ENCODE measurements around the gene SAP25.

SAP25 gene

DNA sequence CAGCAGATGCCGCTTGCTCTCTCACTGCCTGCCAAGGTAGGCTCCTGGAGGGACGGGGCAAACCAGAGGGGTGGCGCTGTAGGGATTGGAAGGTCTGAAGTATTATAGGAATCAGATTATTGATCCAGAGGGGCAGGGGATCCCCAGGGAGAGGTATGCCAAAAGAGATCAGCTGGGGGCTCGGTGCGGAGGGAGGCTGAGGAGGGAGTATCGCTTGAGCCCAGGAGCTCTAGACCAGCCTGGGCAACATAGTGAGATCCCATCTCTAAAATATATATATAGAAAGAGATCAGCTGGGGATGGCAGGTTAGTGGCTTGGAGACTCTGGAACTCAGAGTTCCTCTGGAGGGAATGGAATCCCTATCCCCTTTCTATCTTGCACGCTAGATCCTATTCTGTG lies 21.5 kb upstream of the SAP25 start:
- DNase-seq (ENCODE audit: low read depth) = no peak

DNA sequence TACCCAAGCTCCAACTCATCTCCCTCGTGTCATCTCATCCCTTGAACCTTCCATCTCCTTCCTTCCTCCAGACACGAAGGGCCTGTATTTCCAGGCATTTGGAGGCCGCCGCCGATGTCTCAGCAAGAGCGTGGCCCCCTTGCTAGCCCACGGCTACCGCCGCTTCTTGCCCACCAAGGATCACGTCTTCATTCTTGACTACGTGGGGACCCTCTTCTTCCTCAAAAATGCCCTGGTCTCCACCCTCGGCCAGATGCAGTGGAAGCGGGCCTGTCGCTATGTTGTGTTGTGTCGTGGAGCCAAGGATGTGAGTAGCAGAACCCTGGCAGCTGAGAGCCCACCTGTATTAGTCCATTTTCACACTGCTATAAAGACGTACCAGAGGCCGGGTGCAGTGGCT lies 17.9 kb upstream of the SAP25 start:
- no peak for DNase-seq (ENCODE audit: low read depth)

GRCh38 chr7:100590077-100590737 lies 16.5 kb upstream of the SAP25 start:
- no peak for DNase-seq (ENCODE audit: low read depth)

DNA sequence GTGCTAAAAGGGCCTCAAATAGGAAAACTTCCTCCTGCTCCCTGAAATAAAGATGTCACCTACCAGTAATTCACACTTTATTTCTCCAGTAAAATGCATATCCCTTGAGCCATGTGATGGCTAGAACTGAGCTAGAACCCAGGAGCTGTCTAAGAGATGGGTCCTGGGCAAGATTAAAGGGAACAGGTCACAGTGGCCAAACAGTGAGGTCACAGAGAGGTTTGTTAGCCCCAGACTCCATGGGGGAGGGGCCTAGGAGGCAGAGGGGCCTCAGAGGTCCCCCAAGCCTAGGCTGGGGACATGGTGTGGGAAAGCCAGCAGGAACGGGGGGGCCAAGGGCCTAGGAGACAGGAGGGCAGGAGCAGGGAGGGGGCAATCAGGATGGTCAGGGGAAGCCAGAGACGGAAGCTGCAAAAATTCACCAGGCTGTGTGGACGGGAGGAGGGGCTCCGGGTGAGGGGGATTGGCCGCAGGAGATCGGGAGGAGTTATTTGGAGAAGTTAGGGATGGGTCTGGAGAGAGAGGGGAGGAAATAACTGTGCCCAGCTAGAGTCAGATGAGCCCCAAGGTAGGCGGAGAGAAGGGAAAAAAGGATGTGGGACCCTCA lies 15.7 kb upstream of the SAP25 start:
- DNase-seq (ENCODE audit: low read depth) = no peak

DNA sequence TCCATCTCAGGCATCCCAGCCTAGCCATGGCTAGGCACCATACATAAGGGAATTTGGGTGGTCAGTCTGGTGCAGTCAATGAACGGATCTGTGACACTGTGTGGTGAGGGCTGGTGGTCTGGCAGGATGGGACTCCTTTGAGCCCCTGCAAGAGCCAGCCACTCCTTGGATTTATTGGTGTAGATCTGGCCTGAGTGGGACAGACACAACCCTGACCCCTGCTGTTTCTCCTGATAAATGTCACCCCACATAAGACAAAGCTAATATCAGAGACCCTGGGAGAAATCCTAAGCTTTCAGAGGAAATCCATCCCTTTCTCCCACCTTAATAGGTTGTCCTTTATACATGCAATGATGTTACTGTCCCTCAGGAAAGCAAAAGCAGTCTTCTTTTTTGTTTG lies 14.7 kb upstream of the SAP25 start:
- DNase-seq (ENCODE audit: low read depth) = no peak

DNA sequence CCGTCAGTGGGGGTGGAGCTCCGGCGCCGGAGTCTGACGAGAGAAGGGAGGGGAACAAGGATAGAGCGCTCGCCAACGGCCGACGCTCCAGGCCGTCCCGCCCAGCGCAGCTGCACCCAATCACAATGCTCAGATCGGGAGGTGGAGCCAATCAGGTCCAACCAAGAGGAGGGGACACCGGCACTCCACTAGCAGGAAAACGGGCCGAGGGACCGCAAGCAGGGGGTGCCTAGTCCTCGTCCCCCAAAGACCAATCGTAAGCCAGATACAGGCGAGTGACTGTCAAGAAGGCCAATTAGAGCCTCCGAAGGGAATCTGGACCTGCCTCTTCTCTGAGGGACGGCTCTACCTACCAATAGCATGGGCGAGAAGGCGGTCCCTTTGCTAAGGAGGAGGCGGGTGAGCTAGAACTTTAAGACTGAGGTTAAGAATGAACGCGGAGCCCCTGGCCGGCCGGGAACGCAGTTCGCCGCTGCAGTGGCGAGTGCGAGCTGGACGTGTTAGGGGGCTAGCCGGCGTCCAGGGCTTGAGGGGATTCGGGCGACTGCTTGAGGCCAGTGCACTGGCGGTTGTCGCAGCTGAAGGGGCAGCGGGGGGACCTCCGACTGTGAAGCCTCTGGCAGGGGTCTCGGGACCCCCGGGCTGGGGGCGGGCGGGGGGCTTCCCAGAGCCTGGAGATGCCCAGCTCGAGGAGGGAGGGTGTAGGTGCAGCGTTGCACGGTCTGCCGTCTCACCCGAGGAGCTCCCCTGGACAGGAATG lies 12.7 kb upstream of the SAP25 start, which contains the start of gene FBXO24:
Gene FBXO24 (plus strand): TSS at position 63 of the 760 bp plus-strand sequence. CDS start 298 bp downstream, at position 361.
- peak; percentile 100 for DNase-seq (ENCODE audit: low read depth)

DNA sequence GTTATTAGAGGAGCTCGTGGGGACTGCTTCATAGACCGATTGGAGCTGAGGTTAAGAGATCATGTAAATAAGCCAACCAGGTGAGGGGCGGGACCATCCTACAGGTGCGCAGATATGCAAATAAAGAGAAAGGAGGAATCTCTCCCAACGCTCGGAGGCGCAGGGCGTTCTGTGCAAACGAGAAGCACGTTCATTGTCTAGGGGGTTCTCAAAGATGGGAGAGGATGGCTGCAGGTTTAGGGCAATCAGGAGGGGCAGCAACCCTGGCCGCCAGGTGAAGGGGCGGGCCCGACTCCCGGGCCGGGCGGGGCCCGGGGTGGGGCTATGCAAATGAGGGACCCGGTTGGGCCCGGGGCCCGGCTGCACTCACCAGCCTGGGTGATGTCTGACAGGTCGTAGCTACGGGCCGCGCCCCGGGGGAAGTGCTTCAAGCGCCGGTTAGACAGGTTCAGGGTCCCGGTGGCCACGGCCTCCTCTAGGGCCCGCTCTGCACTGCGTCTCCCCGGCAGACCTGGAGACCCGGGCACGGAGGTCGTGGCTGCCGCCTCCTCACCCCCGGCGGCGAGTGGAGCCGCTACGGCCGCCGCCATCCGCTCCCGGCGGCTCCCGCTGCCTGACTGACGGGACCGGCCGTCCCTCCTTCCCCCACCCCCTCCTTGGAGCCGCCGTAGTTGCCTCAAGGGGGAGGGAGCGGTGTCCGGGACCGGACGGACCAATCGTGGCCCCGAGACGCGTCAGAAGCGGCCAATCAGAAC lies 12.0 kb upstream of the SAP25 start, which contains the start of gene LRCH4:
Gene LRCH4 (minus strand): TSS at position 619 of the 755 bp plus-strand sequence. CDS start 29 bp downstream, at position 590.
- DNase-seq (ENCODE audit: low read depth) = no peak

- DNase-seq (ENCODE audit: low read depth) = no peak
These were observed 11.2 kb upstream of the SAP25 start for GRCh38 chr7:100584683-100585510.

DNA sequence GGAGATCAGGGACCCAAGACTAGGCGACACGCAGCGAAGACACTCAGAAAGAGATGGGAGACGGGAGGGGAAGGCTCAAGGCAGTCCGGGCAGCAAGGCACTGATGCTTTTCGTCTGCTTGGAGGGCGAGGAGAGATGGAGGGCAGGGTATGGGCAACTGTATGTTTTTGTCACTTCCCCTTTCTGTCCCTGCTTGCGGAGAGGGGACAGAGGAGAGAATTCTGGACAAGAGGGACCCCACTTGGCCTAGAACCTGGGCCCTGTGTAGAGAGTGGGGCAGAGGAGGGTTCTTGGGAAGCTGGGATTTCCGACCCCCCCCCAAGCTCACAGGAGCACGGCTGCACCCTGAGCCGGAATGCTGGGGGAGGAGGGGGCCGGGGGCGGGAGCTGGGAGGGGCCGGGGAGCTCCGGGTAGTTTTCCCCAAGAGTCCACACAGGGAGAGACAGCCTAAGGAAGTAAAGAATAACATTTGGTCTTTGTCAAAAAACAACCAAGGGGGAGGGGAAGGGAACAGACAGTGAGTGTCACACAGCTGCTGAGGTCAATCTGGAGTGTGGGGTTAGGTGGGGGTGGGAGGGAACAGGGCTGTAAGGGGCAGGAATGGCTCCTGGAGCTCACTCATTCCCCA lies 10.5 kb upstream of the SAP25 start:
- DNase-seq (ENCODE audit: low read depth) = no peak

GRCh38 chr7:100583132-100584053 lies 9.7 kb upstream of the SAP25 start:
- DNase-seq (ENCODE audit: low read depth) = no peak

- DNase-seq (ENCODE audit: low read depth) = no peak
These were observed 8.9 kb upstream of the SAP25 start for GRCh38 chr7:100582650-100583049.

DNA sequence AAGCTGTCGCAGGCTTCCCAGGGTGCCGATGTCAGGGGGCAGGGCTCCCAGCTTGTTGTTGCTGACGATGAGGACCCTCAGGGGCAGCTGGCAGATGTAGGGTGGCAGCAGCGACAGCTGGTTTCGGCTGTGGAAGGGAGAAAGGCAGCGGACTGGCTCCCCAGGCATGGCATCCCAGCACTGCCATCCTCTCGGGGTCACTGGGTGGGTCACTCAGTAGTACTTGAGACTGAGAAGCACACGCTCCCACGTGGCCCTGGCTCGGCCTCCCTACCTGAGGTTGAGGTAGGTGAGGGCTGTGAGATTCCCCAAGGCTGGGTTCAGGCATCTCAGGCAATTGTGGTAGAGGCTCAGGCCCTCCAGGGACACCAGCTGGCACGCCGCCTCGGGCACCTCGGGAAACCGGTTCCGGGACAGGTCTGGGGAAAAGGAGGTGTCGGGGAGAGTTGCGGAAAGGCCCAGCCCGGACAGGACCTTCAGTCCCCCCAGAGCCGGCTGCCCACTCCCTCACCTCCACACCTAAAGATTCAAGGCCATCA lies 8.4 kb upstream of the SAP25 start:
- no peak for DNase-seq (ENCODE audit: low read depth)

DNA sequence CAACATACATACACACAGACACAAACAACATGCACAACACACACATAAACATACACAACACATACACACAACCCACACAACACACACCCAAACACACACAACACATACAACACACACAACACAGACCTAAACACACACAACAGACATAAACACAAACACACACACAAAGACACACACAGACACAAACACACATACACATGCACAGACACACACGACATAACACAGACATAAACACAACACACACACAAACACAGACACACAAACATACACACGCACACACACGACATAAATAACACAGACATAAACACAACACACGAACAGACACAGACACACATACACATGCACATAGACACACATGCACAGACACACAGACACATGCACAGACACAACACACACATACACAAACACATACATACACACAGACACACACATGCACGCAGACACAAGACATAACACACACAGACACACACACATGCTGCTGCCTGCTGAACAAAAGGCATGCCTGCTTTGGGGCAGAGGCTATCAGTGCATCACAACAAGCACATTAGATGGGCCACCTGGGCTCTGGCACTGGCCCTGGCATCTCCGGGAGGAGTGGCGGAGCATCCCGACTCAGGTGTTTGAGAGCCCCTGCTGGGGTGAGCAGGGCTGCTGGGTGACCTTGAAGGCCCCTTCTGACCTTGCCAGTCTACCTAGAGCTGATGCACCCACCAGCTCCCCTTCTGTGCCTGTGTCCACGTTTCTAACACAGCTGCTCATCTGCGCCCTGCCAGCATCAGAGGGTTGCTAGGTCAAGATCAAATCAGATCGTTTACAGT lies 7.0 kb upstream of the SAP25 start:
- DNase-seq (ENCODE audit: low read depth) = no peak

DNA sequence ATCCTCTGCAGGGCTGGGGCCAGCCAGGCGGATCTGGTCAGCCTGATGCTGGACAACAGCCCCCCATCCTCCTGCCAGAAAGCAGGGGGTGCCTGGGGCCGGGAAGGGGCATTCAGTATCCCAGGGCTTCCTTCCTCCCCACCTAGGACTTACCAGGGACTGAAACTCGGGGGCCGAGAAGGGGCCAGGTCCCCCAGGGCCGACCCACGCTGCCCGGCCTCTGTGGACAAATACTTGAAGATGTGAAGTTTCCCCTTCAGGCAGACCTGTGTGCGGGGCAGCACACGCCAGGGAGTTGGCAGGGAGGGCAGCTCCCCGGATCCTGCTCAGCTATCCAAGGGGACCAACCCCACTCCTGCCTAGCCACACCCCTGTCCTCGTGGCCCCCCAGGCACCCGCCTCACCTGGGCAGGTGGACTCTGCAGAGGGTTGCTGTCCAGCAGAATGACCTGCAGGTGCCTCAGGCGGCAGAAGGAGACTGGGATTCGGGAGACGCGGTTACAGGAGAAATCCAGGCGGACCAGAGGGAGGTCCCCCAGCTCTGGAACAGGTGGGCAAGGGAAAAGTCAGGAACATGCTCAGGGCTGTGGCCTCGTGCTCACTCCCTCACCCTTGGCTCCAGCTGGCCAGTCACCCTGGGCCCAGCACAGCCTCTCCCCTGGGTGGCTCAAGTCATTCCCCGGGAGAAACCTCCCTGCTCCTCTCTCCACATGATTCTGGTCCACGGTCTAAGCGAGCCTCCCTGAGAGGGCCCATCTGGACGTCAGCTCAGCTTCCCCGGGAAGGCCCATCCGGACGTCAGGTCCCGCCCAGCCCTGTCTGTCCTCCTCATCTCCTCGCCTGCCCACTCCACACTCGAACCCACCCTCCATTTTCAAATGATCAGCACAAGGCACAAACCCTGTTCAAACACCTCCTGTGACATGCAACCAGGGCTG lies 4.8 kb upstream of the SAP25 start:
- DNase-seq (ENCODE audit: low read depth) = no peak

GRCh38 chr7:100577507-100577906 lies 3.8 kb upstream of the SAP25 start:
- no peak for DNase-seq (ENCODE audit: low read depth)

DNA sequence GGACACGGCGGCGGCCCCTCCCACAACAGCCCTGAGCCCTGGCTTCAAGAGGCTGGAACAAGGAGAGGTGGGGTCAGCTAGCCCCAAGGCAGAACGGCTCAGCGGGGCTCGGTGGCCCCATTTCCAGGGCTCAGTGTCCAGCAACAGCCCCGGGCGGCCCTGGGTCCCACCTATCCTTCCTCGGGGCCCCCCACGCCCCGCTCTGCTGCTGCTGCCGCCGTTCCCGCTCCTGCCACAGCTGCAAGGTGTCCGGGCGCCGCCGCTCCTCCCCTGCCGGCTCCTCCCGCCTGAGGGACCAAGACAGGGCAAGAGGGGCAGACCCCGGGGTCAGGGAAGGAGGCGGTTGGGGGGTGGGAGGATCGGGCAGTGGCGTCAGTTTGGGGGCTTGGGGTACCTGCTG lies 3.4 kb upstream of the SAP25 start:
- DNase-seq (ENCODE audit: low read depth) = no peak

GRCh38 chr7:100576384-100576993 lies 2.8 kb upstream of the SAP25 start:
- DNase-seq (ENCODE audit: low read depth) = no peak
